Measurements from ENCODE around the gene SHB.

DNA sequence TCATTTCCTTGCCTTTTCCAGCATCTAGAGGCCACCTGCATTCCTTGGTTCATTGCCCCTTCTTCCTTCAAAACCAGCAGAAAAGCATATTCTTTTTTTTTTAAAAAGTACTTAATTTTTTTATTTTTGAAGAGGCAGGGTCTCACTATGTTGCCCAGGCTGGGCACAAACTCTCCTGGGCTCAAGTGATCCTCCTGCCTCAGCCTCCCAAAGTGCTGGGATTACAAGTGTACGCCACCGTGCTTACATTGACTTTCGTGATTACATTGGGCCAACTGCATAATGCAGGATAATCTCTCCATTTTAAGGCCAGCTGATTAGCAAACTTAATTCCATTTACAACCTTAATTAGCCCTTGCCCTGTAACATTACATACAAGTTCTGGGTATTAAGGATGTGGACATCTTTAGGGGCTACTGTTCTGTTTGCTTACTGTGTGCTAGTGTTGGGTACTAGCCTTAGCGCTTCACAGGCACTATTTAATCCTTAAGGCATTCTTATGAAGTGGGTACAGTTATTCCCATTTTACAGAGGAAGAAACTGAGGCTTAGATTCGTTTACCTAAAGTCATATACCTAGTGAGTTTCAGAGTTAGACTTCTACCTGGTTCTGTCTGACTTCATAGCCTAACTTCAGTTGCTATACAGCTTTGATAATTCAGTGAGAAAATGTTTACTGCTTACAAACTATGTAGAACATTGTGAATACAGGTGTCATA is 198.8 kb downstream of the SHB start:
- TF ChIP-seq ZNF184 (tag by site-specific recombination; IDR thresholded peaks at IDR 0.05) (no peak), ZNF610 (tag by site-specific recombination; IDR thresholded peaks at IDR 0.05; ENCODE audit: borderline replicate concordance) (no peak), ZNF843 (tag by site-specific recombination; IDR thresholded peaks at IDR 0.05) (no peak), SP2 (tag by site-specific recombination; IDR thresholded peaks at IDR 0.05) (no peak), ZNF274 (IDR thresholded peaks at IDR 0.05; ENCODE audit: low read length) (no peak), ZNF274 (tag by site-specific recombination; IDR thresholded peaks at IDR 0.05; ENCODE audit: borderline replicate concordance) (no peak)
- TF ChIP-seq, protein P1, sequence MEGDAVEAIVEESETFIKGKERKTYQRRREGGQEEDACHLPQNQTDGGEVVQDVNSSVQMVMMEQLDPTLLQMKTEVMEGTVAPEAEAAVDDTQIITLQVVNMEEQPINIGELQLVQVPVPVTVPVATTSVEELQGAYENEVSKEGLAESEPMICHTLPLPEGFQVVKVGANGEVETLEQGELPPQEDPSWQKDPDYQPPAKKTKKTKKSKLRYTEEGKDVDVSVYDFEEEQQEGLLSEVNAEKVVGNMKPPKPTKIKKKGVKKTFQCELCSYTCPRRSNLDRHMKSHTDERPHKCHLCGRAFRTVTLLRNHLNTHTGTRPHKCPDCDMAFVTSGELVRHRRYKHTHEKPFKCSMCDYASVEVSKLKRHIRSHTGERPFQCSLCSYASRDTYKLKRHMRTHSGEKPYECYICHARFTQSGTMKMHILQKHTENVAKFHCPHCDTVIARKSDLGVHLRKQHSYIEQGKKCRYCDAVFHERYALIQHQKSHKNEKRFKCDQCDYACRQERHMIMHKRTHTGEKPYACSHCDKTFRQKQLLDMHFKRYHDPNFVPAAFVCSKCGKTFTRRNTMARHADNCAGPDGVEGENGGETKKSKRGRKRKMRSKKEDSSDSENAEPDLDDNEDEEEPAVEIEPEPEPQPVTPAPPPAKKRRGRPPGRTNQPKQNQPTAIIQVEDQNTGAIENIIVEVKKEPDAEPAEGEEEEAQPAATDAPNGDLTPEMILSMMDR (tag by site-specific recombination; IDR thresholded peaks at IDR 0.05): no peak
- TF ChIP-seq, protein P2, sequence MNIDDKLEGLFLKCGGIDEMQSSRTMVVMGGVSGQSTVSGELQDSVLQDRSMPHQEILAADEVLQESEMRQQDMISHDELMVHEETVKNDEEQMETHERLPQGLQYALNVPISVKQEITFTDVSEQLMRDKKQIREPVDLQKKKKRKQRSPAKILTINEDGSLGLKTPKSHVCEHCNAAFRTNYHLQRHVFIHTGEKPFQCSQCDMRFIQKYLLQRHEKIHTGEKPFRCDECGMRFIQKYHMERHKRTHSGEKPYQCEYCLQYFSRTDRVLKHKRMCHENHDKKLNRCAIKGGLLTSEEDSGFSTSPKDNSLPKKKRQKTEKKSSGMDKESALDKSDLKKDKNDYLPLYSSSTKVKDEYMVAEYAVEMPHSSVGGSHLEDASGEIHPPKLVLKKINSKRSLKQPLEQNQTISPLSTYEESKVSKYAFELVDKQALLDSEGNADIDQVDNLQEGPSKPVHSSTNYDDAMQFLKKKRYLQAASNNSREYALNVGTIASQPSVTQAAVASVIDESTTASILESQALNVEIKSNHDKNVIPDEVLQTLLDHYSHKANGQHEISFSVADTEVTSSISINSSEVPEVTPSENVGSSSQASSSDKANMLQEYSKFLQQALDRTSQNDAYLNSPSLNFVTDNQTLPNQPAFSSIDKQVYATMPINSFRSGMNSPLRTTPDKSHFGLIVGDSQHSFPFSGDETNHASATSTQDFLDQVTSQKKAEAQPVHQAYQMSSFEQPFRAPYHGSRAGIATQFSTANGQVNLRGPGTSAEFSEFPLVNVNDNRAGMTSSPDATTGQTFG (tag by site-specific recombination; IDR thresholded peaks at IDR 0.05; ENCODE audit: borderline replicate concordance): no peak
- TF ChIP-seq, protein P3, sequence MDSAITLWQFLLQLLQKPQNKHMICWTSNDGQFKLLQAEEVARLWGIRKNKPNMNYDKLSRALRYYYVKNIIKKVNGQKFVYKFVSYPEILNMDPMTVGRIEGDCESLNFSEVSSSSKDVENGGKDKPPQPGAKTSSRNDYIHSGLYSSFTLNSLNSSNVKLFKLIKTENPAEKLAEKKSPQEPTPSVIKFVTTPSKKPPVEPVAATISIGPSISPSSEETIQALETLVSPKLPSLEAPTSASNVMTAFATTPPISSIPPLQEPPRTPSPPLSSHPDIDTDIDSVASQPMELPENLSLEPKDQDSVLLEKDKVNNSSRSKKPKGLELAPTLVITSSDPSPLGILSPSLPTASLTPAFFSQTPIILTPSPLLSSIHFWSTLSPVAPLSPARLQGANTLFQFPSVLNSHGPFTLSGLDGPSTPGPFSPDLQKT (IDR thresholded peaks at IDR 0.05; ENCODE audit: borderline replicate concordance, low read depth, low read length): no peak
